HepG2 (cell line): Measurements from ENCODE around the gene RNASE4. TPM values are rescaled to one million over a fixed set of nuclear protein-coding genes. Genes with fewer than 3 reads are reported as not detected.

ENCODE experiments used
- BRCA1 ChIP-seq: sonication (generic); formaldehyde crosslinking; IDR thresholded peaks from 2 replicates; pipeline ENCODE4 v1.4.0; 2020; ENCODE audit warnings: missing genetic modification reagents
- DR1 ChIP-seq: sonication (generic); formaldehyde crosslinking; IDR thresholded peaks from 2 replicates; pipeline ENCODE4 v1.8.0; 2021; ENCODE audit warnings: mild to moderate bottlenecking, missing genetic modification reagents, inconsistent platforms
- DRAP1 ChIP-seq: IDR thresholded peaks from 2 replicates; pipeline ENCODE4 v1.6.1; 2016; ENCODE audit warnings: missing genetic modification reagents, missing compliant biosample characterization
- ETV5 ChIP-seq: IDR thresholded peaks from 2 replicates; pipeline ENCODE4 v1.6.1; 2018; ENCODE audit warnings: missing biosample characterization, missing genetic modification reagents, inconsistent platforms, borderline replicate concordance
- FLYWCH1 ChIP-seq: sonication (generic); formaldehyde crosslinking; IDR thresholded peaks from 2 replicates; pipeline ENCODE4 v1.8.1; 2023; ENCODE audit warnings: mild to moderate bottlenecking, missing genetic modification reagents
- FOXA1 ChIP-seq, 2 experiments: fragments of 450-650 bp in 1 of 2; sonication (generic) in 1 of 2; formaldehyde crosslinking in 1 of 2; IDR thresholded peaks; 2 replicates each; pipeline versions ENCODE4 v1.4.0 to v1.6.1; 2016 to 2020; ENCODE audit warnings: missing genetic modification reagents in 1 of 2
- GPN1 ChIP-seq: sonication (generic); formaldehyde crosslinking; IDR thresholded peaks from 2 replicates; pipeline ENCODE4 v1.5.1; 2020; ENCODE audit warnings: missing genetic modification reagents, borderline replicate concordance
- HCFC1 ChIP-seq: fragments of 150-350 bp; IDR thresholded peaks from 2 replicates; pipeline ENCODE4 v1.6.1; 2014; ENCODE audit warnings: low read depth, low read length
- MLX ChIP-seq: IDR thresholded peaks from 2 replicates; pipeline ENCODE4 v1.6.1; 2016
- NFE2L2 ChIP-seq: fragments of 150-350 bp; IDR thresholded peaks from 2 replicates; pipeline ENCODE4 v1.6.1; 2014; ENCODE audit warnings: low read length
- NFKBIZ ChIP-seq: IDR thresholded peaks from 2 replicates; pipeline ENCODE4 v1.6.1; 2018; ENCODE audit warnings: missing genetic modification reagents, missing compliant biosample characterization
- RARA ChIP-seq: IDR thresholded peaks from 2 replicates; pipeline ENCODE4 v1.6.1; 2016; ENCODE audit warnings: missing genetic modification reagents, missing compliant biosample characterization
- REPIN1 ChIP-seq: sonication (generic); formaldehyde crosslinking; IDR thresholded peaks from 2 replicates; pipeline ENCODE4 v1.8.0; 2022; ENCODE audit warnings: missing genetic modification reagents, low read depth, mild to moderate bottlenecking, borderline replicate concordance
- SALL1 ChIP-seq: sonication (generic); formaldehyde crosslinking; IDR thresholded peaks from 2 replicates; pipeline ENCODE4 v1.8.0; 2022; ENCODE audit warnings: mild to moderate bottlenecking, missing genetic modification reagents
- SP2 ChIP-seq: sonication (generic); formaldehyde crosslinking; IDR thresholded peaks from 2 replicates; pipeline ENCODE4 v1.5.1; 2020; ENCODE audit warnings: mild to moderate bottlenecking, missing genetic modification reagents
- U2AF1 ChIP-seq: fragments of 200-400 bp; formaldehyde crosslinking; optimal IDR thresholded peaks from 2 replicates; pipeline ENCODE3; 2017; ENCODE audit warnings: mild to moderate bottlenecking, low read depth, low read length
- USF2 ChIP-seq, 2 experiments: sonication (generic) in 1 of 2; formaldehyde crosslinking in 1 of 2; IDR thresholded peaks; 2 replicates each; pipeline versions ENCODE4 v1.5.1 to v1.6.1; 2011 to 2020; ENCODE audit warnings: borderline replicate concordance in 1 of 2, low read depth in 1 of 2, low read length in 1 of 2, mild to moderate bottlenecking in 1 of 2, missing genetic modification reagents in 1 of 2, moderate library complexity in 1 of 2
- ZMAT5 ChIP-seq: sonication (generic); formaldehyde crosslinking; IDR thresholded peaks from 2 replicates; pipeline ENCODE4 v1.5.0; 2020; ENCODE audit warnings: mild to moderate bottlenecking, low read depth, missing genetic modification reagents, borderline replicate concordance
- ZNF256 ChIP-seq: sonication (generic); formaldehyde crosslinking; conservative IDR thresholded peaks from 2 replicates; pipeline ENCODE4 v1.4.0; 2020; ENCODE audit warnings: missing genetic modification reagents
- ZNF296 ChIP-seq: sonication (generic); formaldehyde crosslinking; conservative IDR thresholded peaks from 2 replicates; pipeline ENCODE4 v1.5.0; 2020; ENCODE audit warnings: mild to moderate bottlenecking, missing genetic modification reagents
- ZNF3 ChIP-seq: IDR thresholded peaks from 2 replicates; pipeline ENCODE4 v1.7.0; 2017; ENCODE audit warnings: inconsistent platforms
- ZNF362 ChIP-seq: sonication (generic); formaldehyde crosslinking; IDR thresholded peaks from 2 replicates; pipeline ENCODE4 v1.4.0; 2020; ENCODE audit warnings: missing genetic modification reagents, mild to moderate bottlenecking, borderline replicate concordance
- ZNF530 ChIP-seq: sonication (generic); formaldehyde crosslinking; IDR thresholded peaks from 2 replicates; pipeline ENCODE4 v1.5.0; 2020; ENCODE audit warnings: low read depth, mild to moderate bottlenecking, missing genetic modification reagents
- polyA plus RNA-seq, 8 experiments: library from polyadenylated mRNA; depleted of rRNA in 3 of 8; stranded (reverse) in 7 of 8; unstranded in 1 of 8; fragments of >200 nt; fragmentation: Illumina TruSeq in 4 of 8; extraction: Trizol in 4 of 8; gene quantifications; 2 replicates each; pipeline versions ENCODE4 v1.2.1 to v1.2.3, GENCODE V29; 2011 to 2016; ENCODE audit warnings: low read depth in 4 of 8, missing spikeins in 1 of 8, mixed read lengths in 1 of 8; ENCODE audit not compliant: insufficient read depth in 1 of 8
- total RNA-seq, 5 experiments: library from RNA; depleted of rRNA; stranded (reverse); fragments of >200 nt; fragmentation: Illumina TruSeq; extraction: Trizol; gene quantifications; 2 replicates each; pipeline ENCODE4 v1.2.3, GENCODE V29; 2016; ENCODE audit warnings: low read depth in 1 of 5

The RNASE4 gene
- total and polyA plus RNA-seq, 2 of the 13 experiments (the other 11 are each of a cell fraction or from before 2014, with no cell fraction given): 109 to 983 TPM

- TF ChIP-seq DRAP1 (CRISPR knock-in tag): peak; percentile 43
- TF ChIP-seq SALL1 (CRISPR knock-in tag): peak; percentile 57; the same call in 1 of the 2 replicates
- TF ChIP-seq U2AF1: no peak
- TF ChIP-seq ZNF530: no peak
- TF ChIP-seq NFKBIZ: no peak
- TF ChIP-seq MLX (CRISPR knock-in tag): 0 out of 2 replicates have a peak, but pooled peaks have one; percentile 25
- TF ChIP-seq FOXA1 (IDR thresholded peaks at IDR 0.05): no peak
- TF ChIP-seq FOXA1 (CRISPR knock-in tag; IDR thresholded peaks at IDR 0.05): no peak
- TF ChIP-seq DR1 (CRISPR knock-in tag): no peak
- no peak for TF ChIP-seq BRCA1 (CRISPR knock-in tag)
- TF ChIP-seq ZNF256 (CRISPR knock-in tag): no peak
- no peak for TF ChIP-seq USF2 (IDR thresholded peaks at IDR 0.05; ENCODE audit: low read depth, low read length)
- TF ChIP-seq USF2 (CRISPR knock-in tag; IDR thresholded peaks at IDR 0.05; ENCODE audit: borderline replicate concordance): no peak
- TF ChIP-seq SP2 (CRISPR knock-in tag): no peak
- no peak for TF ChIP-seq FLYWCH1
- no peak for TF ChIP-seq GPN1 (CRISPR knock-in tag)
- no peak for TF ChIP-seq NFE2L2
- no peak for TF ChIP-seq ZNF296 (CRISPR knock-in tag)
- no peak for TF ChIP-seq ZNF3 (CRISPR knock-in tag)
- TF ChIP-seq HCFC1: no peak
- peak; percentile 50; the same call in 1 of the 2 replicates for TF ChIP-seq REPIN1 (CRISPR knock-in tag)
- TF ChIP-seq RARA (CRISPR knock-in tag): no peak
- no peak for TF ChIP-seq ZNF362 (CRISPR knock-in tag)
- TF ChIP-seq ETV5 (CRISPR knock-in tag): peak; percentile 36; the same call in 1 of the 2 replicates
- no peak for TF ChIP-seq ZMAT5
Observed at GRCh38 chr14:20662968-20663732, 21.2 kb upstream of the RNASE4 start (continued).
